OCI-LY1 (cell line): Measurements from ENCODE around the gene SHLD1.
A peak's percentile ranks its signal among the peaks of the same experiment; 100 is the strongest.

Experiments
- H2AFZ ChIP-seq: fragments of 200-600 bp; sonication (generic), shearing (Covaris generic); 2 replicates; pipeline ENCODE4 v1.6.0; 2014; ENCODE audit warnings: antibody characterized with exemption, mild to moderate bottlenecking, low read length
- H3F3A ChIP-seq: fragments of 200-600 bp; sonication (generic), shearing (Covaris generic); 2 replicates; pipeline ENCODE4 v1.6.0; 2014; ENCODE audit warnings: mild to moderate bottlenecking, antibody characterized with exemption, low read length, moderate library complexity; ENCODE audit not compliant: insufficient read depth
- H3K27ac ChIP-seq: fragments of 200-600 bp; sonication (generic); 2 replicates; pipeline ENCODE4 v1.5.1; 2014; ENCODE audit warnings: low read length, mixed run types, mild to moderate bottlenecking, low read depth; ENCODE audit not compliant: poor library complexity, severe bottlenecking
- H3K27me3 ChIP-seq: fragments of 200-600 bp; sonication (generic); 2 replicates; pipeline ENCODE4 v1.6.0; 2014; ENCODE audit warnings: antibody characterized with exemption, mild to moderate bottlenecking, low read length, moderate library complexity; ENCODE audit not compliant: insufficient read depth
- H3K36me3 ChIP-seq: fragments of 200-600 bp; sonication (generic); 2 replicates; pipeline ENCODE4 v1.6.1; 2014; ENCODE audit warnings: mild to moderate bottlenecking, antibody characterized with exemption, low read length, moderate library complexity, mixed read lengths; ENCODE audit not compliant: insufficient read depth
- H3K4me1 ChIP-seq: fragments of 200-600 bp; sonication (generic); 2 replicates; pipeline ENCODE4 v1.5.1; 2014; ENCODE audit warnings: mild to moderate bottlenecking, low read length, moderate library complexity; ENCODE audit not compliant: insufficient read depth, severe bottlenecking
- H3K4me2 ChIP-seq: fragments of 200-600 bp; sonication (generic), shearing (Covaris generic); 2 replicates; pipeline ENCODE4 v1.6.1; 2014; ENCODE audit warnings: low read length
- H3K4me3 ChIP-seq: fragments of 200-600 bp; sonication (generic); 2 replicates; pipeline ENCODE4 v1.5.1; 2014; ENCODE audit warnings: low read length, low read depth, mild to moderate bottlenecking, mixed read lengths; ENCODE audit not compliant: poor library complexity, severe bottlenecking
- H3K79me2 ChIP-seq: fragments of 200-600 bp; shearing (Covaris generic); 2 replicates; pipeline ENCODE4 v1.6.1; 2016; ENCODE audit warnings: mixed run types, low read length, mixed read lengths; ENCODE audit not compliant: insufficient read depth
- H3K9ac ChIP-seq: fragments of 200-600 bp; sonication (generic), shearing (Covaris generic); 2 replicates; pipeline ENCODE4 v1.6.1; 2014; ENCODE audit warnings: mild to moderate bottlenecking, low read length, mixed read lengths
- H3K9me2 ChIP-seq: fragments of 200-600 bp; sonication (generic), shearing (Covaris generic); 2 replicates; pipeline ENCODE4 v1.6.1; 2014; ENCODE audit warnings: low read depth, mild to moderate bottlenecking, low read length, mixed read lengths
- H3K9me3 ChIP-seq: fragments of 200-600 bp; shearing (Covaris generic); 2 replicates; pipeline ENCODE4 v1.6.1; 2014; ENCODE audit warnings: low read length, mixed read lengths
- H4K20me1 ChIP-seq: fragments of 200-600 bp; sonication (generic), shearing (Covaris generic); 2 replicates; pipeline ENCODE4 v1.6.0; 2016; ENCODE audit warnings: mild to moderate bottlenecking, low read length; ENCODE audit not compliant: insufficient read depth
- EZH2 ChIP-seq: fragments of 200-600 bp; sonication (generic), shearing (Covaris generic); IDR thresholded peaks from 2 replicates; pipeline ENCODE4 v1.8.0; 2017; ENCODE audit warnings: borderline replicate concordance, mixed run types, mild to moderate bottlenecking, antibody characterized with exemption, low read length, moderate library complexity, mixed read lengths
- TF ChIP-seq, protein P1 (sequence below): fragments of 200-600 bp; sonication (generic), shearing (Covaris generic); IDR thresholded peaks from 2 replicates; pipeline ENCODE4 v1.5.1; 2017; ENCODE audit warnings: mild to moderate bottlenecking, antibody characterized with exemption, low read length, moderate library complexity, mixed read lengths

The SHLD1 gene

DNA sequence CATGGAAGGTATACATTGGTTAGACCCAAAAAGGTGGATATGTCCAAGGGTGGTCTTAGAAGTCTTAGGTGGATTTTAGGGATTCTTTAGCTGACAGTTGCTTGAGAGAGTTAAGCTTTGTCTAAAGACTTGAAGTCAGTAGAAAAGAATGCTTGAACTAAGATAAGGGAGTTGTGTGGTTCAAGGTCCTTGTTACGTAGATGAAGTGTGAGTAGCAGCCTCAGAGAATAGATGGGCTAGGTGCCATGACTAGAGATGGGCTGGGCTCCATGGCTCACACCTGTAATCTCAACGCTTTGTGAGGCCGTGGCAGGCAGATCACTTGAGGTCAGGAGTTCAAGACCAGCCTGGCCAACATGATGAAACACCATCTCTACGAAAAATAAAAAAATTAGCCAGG is 1.7 kb downstream of the SHLD1 start:
- H2AFZ ChIP-seq = no peak overlapping the region
- H4K20me1 ChIP-seq = no peaks in the 10 kb centered on the region
- H3K27ac ChIP-seq = peak overlapping the region; percentile 53
- peaks cover 59% of the 10 kb centered on the region for H3K4me1 ChIP-seq
- TF ChIP-seq, protein P1, sequence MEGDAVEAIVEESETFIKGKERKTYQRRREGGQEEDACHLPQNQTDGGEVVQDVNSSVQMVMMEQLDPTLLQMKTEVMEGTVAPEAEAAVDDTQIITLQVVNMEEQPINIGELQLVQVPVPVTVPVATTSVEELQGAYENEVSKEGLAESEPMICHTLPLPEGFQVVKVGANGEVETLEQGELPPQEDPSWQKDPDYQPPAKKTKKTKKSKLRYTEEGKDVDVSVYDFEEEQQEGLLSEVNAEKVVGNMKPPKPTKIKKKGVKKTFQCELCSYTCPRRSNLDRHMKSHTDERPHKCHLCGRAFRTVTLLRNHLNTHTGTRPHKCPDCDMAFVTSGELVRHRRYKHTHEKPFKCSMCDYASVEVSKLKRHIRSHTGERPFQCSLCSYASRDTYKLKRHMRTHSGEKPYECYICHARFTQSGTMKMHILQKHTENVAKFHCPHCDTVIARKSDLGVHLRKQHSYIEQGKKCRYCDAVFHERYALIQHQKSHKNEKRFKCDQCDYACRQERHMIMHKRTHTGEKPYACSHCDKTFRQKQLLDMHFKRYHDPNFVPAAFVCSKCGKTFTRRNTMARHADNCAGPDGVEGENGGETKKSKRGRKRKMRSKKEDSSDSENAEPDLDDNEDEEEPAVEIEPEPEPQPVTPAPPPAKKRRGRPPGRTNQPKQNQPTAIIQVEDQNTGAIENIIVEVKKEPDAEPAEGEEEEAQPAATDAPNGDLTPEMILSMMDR = no peak
- TF ChIP-seq EZH2 = no peak
- no peaks in the 10 kb centered on the region for H3K9me3 ChIP-seq
- no peaks in the 10 kb centered on the region for H3K27me3 ChIP-seq
- H3K4me3 ChIP-seq = peak overlapping the region; percentile 77
- peak overlapping the region; percentile 80 for H3K4me2 ChIP-seq
- H3F3A ChIP-seq = no peaks in the 10 kb centered on the region
- H3K9me2 ChIP-seq = no peaks in the 10 kb centered on the region
- peak overlapping the region; percentile 85; the same call in 1 of the 2 replicates for H3K9ac ChIP-seq
- H3K36me3 ChIP-seq = peaks cover 38% of the 10 kb centered on the region
- H3K79me2 ChIP-seq = peaks cover 49% of the 10 kb centered on the region

DNA sequence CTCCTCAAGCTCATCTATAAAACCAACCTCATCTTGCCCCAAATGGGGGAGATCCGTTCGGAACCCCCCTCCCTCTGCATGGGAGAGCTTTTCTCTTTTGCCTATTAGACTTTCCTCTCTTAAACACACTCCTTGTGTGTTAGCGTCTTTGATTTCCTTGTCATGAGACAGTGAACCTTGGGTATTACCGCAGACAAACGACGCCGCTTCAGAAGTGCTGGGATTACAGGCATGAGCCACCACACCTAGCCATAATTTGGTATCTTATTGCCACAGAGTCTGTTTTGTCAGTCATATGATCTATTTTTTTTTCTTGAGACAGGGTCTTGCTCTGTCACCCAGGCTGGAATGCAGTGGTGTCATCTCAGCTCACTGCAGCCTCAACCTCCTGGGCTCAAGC is 3.6 kb downstream of the SHLD1 start:
- Histone ChIP-seq H2AFZ (no peak overlapping the region), H3K27ac (peak overlapping the region; percentile 69), H3K4me3 (no peak overlapping the region), H3K9me2 (no peaks in the 10 kb centered on the region), H4K20me1 (no peaks in the 10 kb centered on the region), H3K27me3 (no peaks in the 10 kb centered on the region), H3K4me1 (peaks cover 60% of the 10 kb centered on the region), H3F3A (no peaks in the 10 kb centered on the region), H3K9ac (no peak overlapping the region; the same call in 1 of the 2 replicates), H3K79me2 (peaks cover 53% of the 10 kb centered on the region), H3K4me2 (peak overlapping the region; percentile 44; the same call in 1 of the 2 replicates), H3K36me3 (peaks cover 46% of the 10 kb centered on the region), H3K9me3 (no peaks in the 10 kb centered on the region)
- TF ChIP-seq EZH2 = no peak
- TF ChIP-seq, protein P1 = no peak

GRCh38 chr20:5757949-5758348 is 7.7 kb downstream of the SHLD1 start:
- Histone ChIP-seq H3K27ac (no peak overlapping the region), H3K4me1 (peaks cover 64% of the 10 kb centered on the region)

More at GRCh38 chr20:5757949-5758348, 7.7 kb downstream of the SHLD1 start:
- peaks cover 28% of the 10 kb centered on the region for H3K79me2 ChIP-seq
- H3F3A ChIP-seq = no peaks in the 10 kb centered on the region
- no peaks in the 10 kb centered on the region for H3K9me2 ChIP-seq
- H3K36me3 ChIP-seq = peaks cover 58% of the 10 kb centered on the region
- H2AFZ ChIP-seq = no peak overlapping the region
- no peaks in the 10 kb centered on the region for H4K20me1 ChIP-seq
- no peaks in the 10 kb centered on the region for H3K9me3 ChIP-seq
- TF ChIP-seq, protein P1 = no peak
- TF ChIP-seq EZH2 = no peak
- H3K9ac ChIP-seq = no peak overlapping the region
- H3K4me2 ChIP-seq = no peak overlapping the region
- no peaks in the 10 kb centered on the region for H3K27me3 ChIP-seq
- H3K4me3 ChIP-seq = no peak overlapping the region
